Endothelial cell of umbilical vein (primary cell): ENCODE results near the gene COQ9. TPM values are rescaled to one million over a fixed set of nuclear protein-coding genes. Genes with fewer than 3 reads are reported as not detected.

Source experiments
- BruUV-seq: library from RNA; stranded (reverse); fragments of 400-500 nt; replicated peaks from 2 replicates; lab custom pipeline; 2021; lab: Mats Ljungman, UMichigan
- CTCF ChIA-PET: fragments of 300-600, 350-600 bp; sonication (Branson Sonifier 250); formaldehyde crosslinking; loops from one replicate; lab custom pipeline; 2021; ENCODE audit warnings: antibody characterized with exemption, inconsistent platforms; lab: Charles Lee
- POLR2A ChIA-PET: fragments of 300-600, 350-600 bp; sonication (Branson Sonifier 250); formaldehyde crosslinking; loops from one replicate; lab custom pipeline; 2021; ENCODE audit warnings: antibody characterized with exemption, inconsistent platforms; lab: Charles Lee
- DNase-seq: peaks from one replicate; pipeline ENCODE4 v3.0.0-alpha.2; 2011; ENCODE audit warnings: low read depth, low spot score
- FAIRE-seq: peaks from 2 replicates; lab custom pipeline; 2011; peaks lifted over from hg19 to GRCh38; lab: Jason Lieb, UNC
- H2AFZ ChIP-seq: 2 replicates; pipeline ENCODE4 v1.6.0; 2012; ENCODE audit warnings: low read depth, low read length, control low read depth, inconsistent platforms
- H3K27ac ChIP-seq: 2 replicates; pipeline ENCODE4 v1.5.1; 2011; ENCODE audit warnings: low read depth, mild to moderate bottlenecking, control low read depth, low read length, moderate library complexity; ENCODE audit not compliant: insufficient read depth
- H3K27me3 ChIP-seq, 2 experiments: 2 replicates each; pipeline versions ENCODE4 v1.6.0 to v1.6.1; 2011; ENCODE audit warnings: low read length in 2 of 2, mixed read lengths in 1 of 2; ENCODE audit not compliant: control insufficient read depth in 2 of 2, insufficient read depth in 2 of 2
- H3K36me3 ChIP-seq, 2 experiments: 2 replicates in 1 of 2; 3 replicates in 1 of 2; pipeline ENCODE4 v1.5.1; 2011; ENCODE audit warnings: low read length in 2 of 2, mild to moderate bottlenecking in 1 of 2, moderate library complexity in 1 of 2; ENCODE audit not compliant: control insufficient read depth in 2 of 2, insufficient read depth in 2 of 2; ENCODE audit errors: extremely low read depth in 1 of 2
- H3K4me1 ChIP-seq: 3 replicates; pipeline ENCODE4 v1.5.1; 2011; ENCODE audit warnings: mild to moderate bottlenecking, low read length; ENCODE audit not compliant: control insufficient read depth, insufficient read depth; ENCODE audit errors: extremely low read depth
- H3K4me2 ChIP-seq: 2 replicates; pipeline ENCODE4 v1.6.1; 2011; ENCODE audit warnings: low read length, control low read depth, mixed read lengths; ENCODE audit not compliant: insufficient read depth
- H3K4me3 ChIP-seq, 3 experiments: fragments of 200-600 bp in 1 of 3; sonication (generic), shearing (Covaris generic) in 1 of 3; replicated peaks in 1 of 3; 2 replicates each; pipeline ENCODE4 v1.5.1; 2011 to 2016; ENCODE audit warnings: control low read depth in 3 of 3, low read length in 3 of 3, mild to moderate bottlenecking in 2 of 3, inconsistent platforms in 1 of 3, low read depth in 1 of 3, moderate library complexity in 1 of 3; ENCODE audit not compliant: insufficient read depth in 1 of 3
- H3K79me2 ChIP-seq: 2 replicates; pipeline ENCODE4 v1.6.0; 2012; ENCODE audit warnings: low read length, inconsistent platforms; ENCODE audit not compliant: control insufficient read depth, insufficient read depth
- H3K9ac ChIP-seq: replicated peaks from 2 replicates; pipeline ENCODE3; 2011; ENCODE audit warnings: low read length, control low read depth; ENCODE audit not compliant: insufficient read depth; ENCODE audit errors: extremely low read depth
- H3K9me1 ChIP-seq: replicated peaks from 3 replicates; pipeline ENCODE4 v1.6.0; 2011; ENCODE audit warnings: mild to moderate bottlenecking, low read length; ENCODE audit not compliant: control insufficient read depth, insufficient read depth; ENCODE audit errors: extremely low read depth
- H3K9me3 ChIP-seq: replicated peaks from 2 replicates; pipeline ENCODE4 v1.5.1; 2012; ENCODE audit warnings: low read length, inconsistent platforms; ENCODE audit not compliant: control insufficient read depth, insufficient read depth
- H4K20me1 ChIP-seq: replicated peaks from 2 replicates; pipeline ENCODE3; 2011; ENCODE audit warnings: mild to moderate bottlenecking, low read length; ENCODE audit not compliant: control insufficient read depth, insufficient read depth; ENCODE audit errors: extremely low read depth
- CTCF ChIP-seq, 2 donors: IDR thresholded peaks; 1 replicate in 1 of 2; 2 replicates in 1 of 2; pipeline ENCODE4 v1.5.1; 2011; ENCODE audit warnings: low read length in 2 of 2, mild to moderate bottlenecking in 2 of 2, moderate library complexity in 2 of 2, control low read depth in 1 of 2, inconsistent platforms in 1 of 2, low read depth in 1 of 2; ENCODE audit not compliant: insufficient read depth in 1 of 2; ENCODE audit errors: extremely low read depth in 1 of 2
- EZH2 ChIP-seq: IDR thresholded peaks from 2 replicates; pipeline ENCODE4 v1.6.1; 2012; ENCODE audit warnings: borderline replicate concordance, low read depth, mild to moderate bottlenecking, moderate library complexity, low read length, inconsistent platforms; ENCODE audit not compliant: severe bottlenecking
- FOS ChIP-seq: IDR thresholded peaks from 2 replicates; pipeline ENCODE4 v1.6.1; 2011; ENCODE audit warnings: mild to moderate bottlenecking, low read length, moderate library complexity, borderline replicate concordance; ENCODE audit not compliant: insufficient read depth
- GATA2 ChIP-seq: IDR thresholded peaks from 2 replicates; pipeline ENCODE4 v1.7.0; 2011; ENCODE audit warnings: low read depth, mild to moderate bottlenecking, moderate library complexity, mixed read lengths, low read length; ENCODE audit not compliant: insufficient read length, insufficient read depth
- JUN ChIP-seq: IDR thresholded peaks from 2 replicates; pipeline ENCODE4 v1.6.1; 2011; ENCODE audit warnings: borderline replicate concordance, low read depth; ENCODE audit not compliant: insufficient read length, insufficient read depth
- MAX ChIP-seq: IDR thresholded peaks from 2 replicates; pipeline ENCODE4 v1.6.1; 2011; ENCODE audit not compliant: insufficient read depth, insufficient read length
- MYC ChIP-seq: IDR thresholded peaks from one replicate; pipeline ENCODE4 v1.6.1; 2011; ENCODE audit warnings: mild to moderate bottlenecking, low read depth, low read length
- POLR2A ChIP-seq: IDR thresholded peaks from 2 replicates; pipeline ENCODE4 v1.6.1; 2012; ENCODE audit warnings: low read depth, mild to moderate bottlenecking, control low read depth, low read length
- POLR2AphosphoS5 ChIP-seq: IDR thresholded peaks from 2 replicates; pipeline ENCODE4 v1.6.1; 2012; ENCODE audit warnings: low read depth, mild to moderate bottlenecking, control low read depth, low read length, moderate library complexity; ENCODE audit not compliant: insufficient read depth
- dilution Hi-C: fragments of 300-500 bp; cut with MboI; formaldehyde crosslinking; loops from one replicate; pipeline ENCODE4 v1.15.0; 2019; ENCODE audit warnings: low sequenced_read_pairs; ENCODE audit not compliant: extremely low pct_ligation_motif_present
- intact Hi-C: fragments of 100-400 bp; cut with micrococcal nuclease; formaldehyde crosslinking; loops from one replicate; pipeline ENCODE4 v1.10.0; 2022
- polyA plus RNA-seq, 4 experiments: library from polyadenylated mRNA; depleted of rRNA in 3 of 4; stranded (reverse) in 3 of 4; unstranded in 1 of 4; fragments of >200 nt; gene quantifications; 2 replicates each; pipeline versions ENCODE4 v1.2.1 to v1.2.3, GENCODE V29; 2011 to 2012; ENCODE audit warnings: missing spikeins in 1 of 4
- total RNA-seq: library from RNA; stranded (reverse); gene quantifications from 2 replicates; pipeline ENCODE4 v1.2.3, GENCODE V29; 2021

The COQ9 gene
- total and polyA plus RNA-seq, 2 donors (not counting 3 experiments of a cell fraction or from before 2014, with no cell fraction given): 42.5 to 78.3 TPM

GRCh38 chr16:57409065-57409464, 38.2 kb upstream of the COQ9 start:
- peaks cover 0 to 2% of the 10 kb centered on the region in 2 experiments for H3K27me3 ChIP-seq
- TF ChIP-seq GATA2 (no peak), POLR2AphosphoS5 (no peak), CTCF (IDR thresholded peaks at IDR 0.05; ENCODE audit: extremely low read depth in 1 of 2, insufficient read depth in 1 of 2, low read depth in 1 of 2, low read length in 2 of 2) (no peak), POLR2A (no peak), FOS (no peak), MYC (no peak), JUN (no peak), EZH2 (no peak), MAX (no peak)
- no peaks in the 10 kb centered on the region for H4K20me1 ChIP-seq
- FAIRE-seq: peak; percentile 93
- no peaks in the 10 kb centered on the region for H3K36me3 ChIP-seq
- DNase-seq: peak; percentile 31
- no peak overlapping the region for H3K4me2 ChIP-seq
- H3K9me3 ChIP-seq: no peaks in the 10 kb centered on the region
- H3K4me1 ChIP-seq: peaks cover 10% of the 10 kb centered on the region
- no peak overlapping the region for H3K27ac ChIP-seq
- no peaks in the 10 kb centered on the region for H3K79me2 ChIP-seq
- ChIA-PET POLR2A (no interaction called here), CTCF (interaction anchor here (0.7 to 1.2 kb wide), 5 partner anchors 9 to 109 kb away, joined by 3 read pairs; no protein-coding TSS in a partner anchor)
- H3K9me1 ChIP-seq: no peaks in the 10 kb centered on the region
- peak overlapping the region; percentile 11 for H2AFZ ChIP-seq
- no TSS peak for BruUV-seq
- no peak overlapping the region for H3K9ac ChIP-seq
- H3K4me3 ChIP-seq: no peak overlapping the region
- dilution Hi-C loops: loop anchor here (25.0 kb wide), 1 partner anchor 97 kb away; no protein-coding TSS in a partner anchor
- intact Hi-C loops: no loop called here
